GM12874 (cell line): ENCODE measurements around the gene ADCY2.

Source experiments
- CTCF ChIP-seq: IDR thresholded peaks from 2 replicates; pipeline ENCODE4 v1.5.1; 2011; ENCODE audit warnings: low read depth, mild to moderate bottlenecking, control low read depth, low read length, moderate library complexity; ENCODE audit not compliant: insufficient read depth

ADCY2 gene

GRCh38 chr5:7456206-7456605 is 60.3 kb downstream of the ADCY2 start:
- no peak for TF ChIP-seq CTCF

- no peak for TF ChIP-seq CTCF
These were observed 65.4 kb downstream of the ADCY2 start for GRCh38 chr5:7461371-7461770.

- no peak for TF ChIP-seq CTCF
These were observed 66.8 kb downstream of the ADCY2 start for GRCh38 chr5:7462758-7463157.

- TF ChIP-seq CTCF, result no peak
These were observed 68.2 kb downstream of the ADCY2 start for GRCh38 chr5:7464182-7464581.

- TF ChIP-seq CTCF, result no peak
These were observed 71.2 kb downstream of the ADCY2 start for GRCh38 chr5:7467179-7467578.

- no peak for TF ChIP-seq CTCF
These were observed 72.8 kb downstream of the ADCY2 start for GRCh38 chr5:7468742-7469141.

GRCh38 chr5:7471710-7472109 is 75.8 kb downstream of the ADCY2 start:
- no peak for TF ChIP-seq CTCF

GRCh38 chr5:7473115-7473514 is 77.2 kb downstream of the ADCY2 start:
- no peak for TF ChIP-seq CTCF
